Retinal pigment epithelial cell (primary cell): ENCODE results near the gene C3.
A peak's percentile ranks its signal among the peaks of the same experiment; 100 is the strongest.

Source experiments
- DNase-seq: peaks from one replicate; pipeline ENCODE4 v3.0.0-alpha.2; 2010; ENCODE audit warnings: low read depth
- H3K4me3 ChIP-seq: 2 replicates; pipeline ENCODE4 v1.5.1; 2011; ENCODE audit warnings: mild to moderate bottlenecking, low read length, control low read depth, moderate library complexity
- CTCF ChIP-seq: conservative IDR thresholded peaks from 2 replicates; pipeline ENCODE4 v1.5.1; 2011; ENCODE audit warnings: low read depth, low read length, control low read depth, inconsistent platforms

Gene C3

GRCh38 chr19:6733338-6734095 lies 13.1 kb upstream of the C3 start:
- no peak for DNase-seq
- TF ChIP-seq CTCF, result peak; percentile 42
- no peak overlapping the region for H3K4me3 ChIP-seq

GRCh38 chr19:6732803-6733337 lies 12.4 kb upstream of the C3 start:
- TF ChIP-seq CTCF, result no peak
- DNase-seq, result no peak
- no peak overlapping the region for H3K4me3 ChIP-seq

- H3K4me3 ChIP-seq, result no peak overlapping the region
- TF ChIP-seq CTCF, result no peak
- no peak for DNase-seq
Measured at GRCh38 chr19:6731822-6732221, 11.4 kb upstream of the C3 start.

- DNase-seq, result no peak
- H3K4me3 ChIP-seq, result no peak overlapping the region
Measured at GRCh38 chr19:6730941-6731670, 10.7 kb upstream of the C3 start.

GRCh38 chr19:6730153-6730804 lies 9.8 kb upstream of the C3 start:
- no peak overlapping the region for H3K4me3 ChIP-seq
- no peak for TF ChIP-seq CTCF
- no peak for DNase-seq

More at GRCh38 chr19:6730941-6731670, 10.7 kb upstream of the C3 start:
- TF ChIP-seq CTCF, result no peak

GRCh38 chr19:6729573-6730152 lies 9.2 kb upstream of the C3 start:
- no peak overlapping the region for H3K4me3 ChIP-seq
- no peak for TF ChIP-seq CTCF
- DNase-seq, result no peak
